HepG2 (cell line): Measurements from ENCODE around the gene HAPLN2. TPM values are rescaled to one million over a fixed set of nuclear protein-coding genes. Genes with fewer than 3 reads are reported as not detected.

Experiments used
- ATF4 ChIP-seq, 2 experiments: fragments of 450-650 bp in 1 of 2; sonication (generic) in 1 of 2; formaldehyde crosslinking; IDR thresholded peaks; 2 replicates each; pipeline versions ENCODE4 v1.5.0 to v1.8.0; 2020 to 2022; ENCODE audit warnings: mild to moderate bottlenecking in 1 of 2, missing genetic modification reagents in 1 of 2
- EHMT2 ChIP-seq: fragments of 200-600 bp; sonication (generic); IDR thresholded peaks from 2 replicates; pipeline ENCODE4 v1.7.0; 2017; ENCODE audit warnings: antibody characterized with exemption, low read depth, low read length, borderline replicate concordance
- HDAC2 ChIP-seq: sonication (generic); formaldehyde crosslinking; IDR thresholded peaks from 2 replicates; pipeline ENCODE4 v1.4.0; 2020; ENCODE audit warnings: missing genetic modification reagents
- HINFP ChIP-seq: sonication (generic); formaldehyde crosslinking; IDR thresholded peaks from 2 replicates; pipeline ENCODE4 v1.4.0; 2020; ENCODE audit warnings: low read depth, mild to moderate bottlenecking, missing genetic modification reagents
- KLF11 ChIP-seq: IDR thresholded peaks from 2 replicates; pipeline ENCODE4 v1.6.1; 2016; ENCODE audit warnings: missing compliant biosample characterization
- KLF16 ChIP-seq, 2 experiments: sonication (generic) in 1 of 2; formaldehyde crosslinking in 1 of 2; IDR thresholded peaks; 2 replicates each; pipeline versions ENCODE4 v1.6.1 to v1.8.0; 2016 to 2023; ENCODE audit warnings: missing genetic modification reagents in 2 of 2, missing compliant biosample characterization in 1 of 2
- MNT ChIP-seq: fragments of 450-650 bp; IDR thresholded peaks from 2 replicates; pipeline ENCODE4 v1.6.1; 2016
- MTERF4 ChIP-seq: sonication (generic); formaldehyde crosslinking; IDR thresholded peaks from 2 replicates; pipeline ENCODE4 v1.8.0; 2023; ENCODE audit warnings: mild to moderate bottlenecking, missing genetic modification reagents
- NR2F6 ChIP-seq, 2 experiments: IDR thresholded peaks; 2 replicates each; pipeline ENCODE4 v1.6.1; 2016; ENCODE audit warnings: antibody characterized with exemption in 1 of 2, mild to moderate bottlenecking in 1 of 2
- PRDM10 ChIP-seq: sonication (generic); formaldehyde crosslinking; IDR thresholded peaks from 2 replicates; pipeline ENCODE4 v1.4.0; 2020; ENCODE audit warnings: low read depth, missing genetic modification reagents
- RFX3 ChIP-seq: IDR thresholded peaks from 2 replicates; pipeline ENCODE4 v1.6.1; 2016; ENCODE audit warnings: missing biosample characterization, missing genetic modification reagents
- SRF ChIP-seq: IDR thresholded peaks from 2 replicates; pipeline ENCODE4 v1.6.1; 2011; ENCODE audit warnings: mild to moderate bottlenecking, low read depth, low read length, moderate library complexity
- SYNCRIP ChIP-seq: fragments of 200-400 bp; formaldehyde crosslinking; IDR thresholded peaks from 2 replicates; pipeline ENCODE4 v1.6.1; 2018; ENCODE audit warnings: mild to moderate bottlenecking, low read depth, low read length; ENCODE audit not compliant: insufficient read depth
- ZNF326 ChIP-seq: sonication (generic); formaldehyde crosslinking; IDR thresholded peaks from 2 replicates; pipeline ENCODE4 v1.4.0; 2020; ENCODE audit warnings: missing genetic modification reagents, borderline replicate concordance
- ZNF414 ChIP-seq: sonication (generic); formaldehyde crosslinking; IDR thresholded peaks from 2 replicates; pipeline ENCODE4 v1.5.0; 2020; ENCODE audit warnings: missing genetic modification reagents
- ZNF660 ChIP-seq: sonication (generic); formaldehyde crosslinking; IDR thresholded peaks from 2 replicates; pipeline ENCODE4 v1.5.1; 2020; ENCODE audit warnings: mild to moderate bottlenecking, low read depth, missing genetic modification reagents, borderline replicate concordance
- ZNF678 ChIP-seq: sonication (generic); formaldehyde crosslinking; IDR thresholded peaks from 2 replicates; pipeline ENCODE4 v1.4.0; 2020; ENCODE audit warnings: mild to moderate bottlenecking, missing genetic modification reagents
- ZNF737 ChIP-seq: sonication (generic); formaldehyde crosslinking; IDR thresholded peaks from 2 replicates; pipeline ENCODE4 v1.5.0; 2020; ENCODE audit warnings: missing genetic modification reagents, mild to moderate bottlenecking, borderline replicate concordance
- ZNF816 ChIP-seq: sonication (generic); formaldehyde crosslinking; IDR thresholded peaks from 2 replicates; pipeline ENCODE4 v1.8.0; 2022; ENCODE audit warnings: missing genetic modification reagents, mild to moderate bottlenecking, borderline replicate concordance
- polyA plus RNA-seq, 8 experiments: library from polyadenylated mRNA; depleted of rRNA in 3 of 8; stranded (reverse) in 7 of 8; unstranded in 1 of 8; fragments of >200 nt; fragmentation: Illumina TruSeq in 4 of 8; extraction: Trizol in 4 of 8; gene quantifications; 2 replicates each; pipeline versions ENCODE4 v1.2.1 to v1.2.3, GENCODE V29; 2011 to 2016; ENCODE audit warnings: low read depth in 4 of 8, missing spikeins in 1 of 8, mixed read lengths in 1 of 8; ENCODE audit not compliant: insufficient read depth in 1 of 8
- total RNA-seq, 5 experiments: library from RNA; depleted of rRNA; stranded (reverse); fragments of >200 nt; fragmentation: Illumina TruSeq; extraction: Trizol; gene quantifications; 2 replicates each; pipeline ENCODE4 v1.2.3, GENCODE V29; 2016; ENCODE audit warnings: low read depth in 1 of 5

Gene HAPLN2
- total and polyA plus RNA-seq, 2 of the 13 experiments (the other 11 are each of a cell fraction or from before 2014, with no cell fraction given), result not detected

GRCh38 chr1:156601122-156601830 lies 17.9 kb upstream of the HAPLN2 start, which contains the start of gene GPATCH4 (continued):
- TF ChIP-seq KLF11 (CRISPR knock-in tag), result 0 out of 2 replicates have a peak, but pooled peaks have one; percentile 39
- TF ChIP-seq HINFP (CRISPR knock-in tag), result peak; percentile 85
- TF ChIP-seq ZNF737 (CRISPR knock-in tag), result peak; percentile 95; the same call in 1 of the 2 replicates
- TF ChIP-seq NR2F6 (IDR thresholded peaks at IDR 0.05), result no peak
- TF ChIP-seq NR2F6 (CRISPR knock-in tag; IDR thresholded peaks at IDR 0.05), result no peak
- TF ChIP-seq MTERF4 (CRISPR knock-in tag), result no peak
- 0 out of 2 replicates have a peak, but pooled peaks have one; percentile 47 for TF ChIP-seq ZNF414 (CRISPR knock-in tag)
- peak; percentile 88 for TF ChIP-seq PRDM10
- no peak for TF ChIP-seq EHMT2
- no peak for TF ChIP-seq MNT
- TF ChIP-seq SYNCRIP, result no peak
- peak; percentile 76 for TF ChIP-seq HDAC2 (CRISPR knock-in tag)
- TF ChIP-seq ZNF816 (CRISPR knock-in tag), result no peak
- TF ChIP-seq KLF16 (CRISPR knock-in tag; IDR thresholded peaks at IDR 0.05), result peak in 1 of 2 experiments; percentile 77; a peak in 2 of 4 replicates
- peak in 1 of 2 experiments; percentile 64; a peak in 1 of 4 replicates for TF ChIP-seq ATF4 (CRISPR knock-in tag; IDR thresholded peaks at IDR 0.05)
- TF ChIP-seq RFX3 (CRISPR knock-in tag), result peak; percentile 73
- no peak for TF ChIP-seq ZNF660
- no peak for TF ChIP-seq ZNF326 (CRISPR knock-in tag)
- TF ChIP-seq ZNF678 (CRISPR knock-in tag), result no peak
- TF ChIP-seq SRF, result peak; percentile 72; the same call in 1 of the 2 replicates
